ENCODE data around the gene RBM44.
"Not testable (repeated sequence)": the region's sequence is repeated elsewhere in the genome, so short reads cannot be mapped to it uniquely, and the experiment has no call there.

The RBM44 gene

GRCh38 chr2:237865623-237866041 lies 67.1 kb downstream of the RBM44 start:
- TF ChIP-seq, protein P1, sequence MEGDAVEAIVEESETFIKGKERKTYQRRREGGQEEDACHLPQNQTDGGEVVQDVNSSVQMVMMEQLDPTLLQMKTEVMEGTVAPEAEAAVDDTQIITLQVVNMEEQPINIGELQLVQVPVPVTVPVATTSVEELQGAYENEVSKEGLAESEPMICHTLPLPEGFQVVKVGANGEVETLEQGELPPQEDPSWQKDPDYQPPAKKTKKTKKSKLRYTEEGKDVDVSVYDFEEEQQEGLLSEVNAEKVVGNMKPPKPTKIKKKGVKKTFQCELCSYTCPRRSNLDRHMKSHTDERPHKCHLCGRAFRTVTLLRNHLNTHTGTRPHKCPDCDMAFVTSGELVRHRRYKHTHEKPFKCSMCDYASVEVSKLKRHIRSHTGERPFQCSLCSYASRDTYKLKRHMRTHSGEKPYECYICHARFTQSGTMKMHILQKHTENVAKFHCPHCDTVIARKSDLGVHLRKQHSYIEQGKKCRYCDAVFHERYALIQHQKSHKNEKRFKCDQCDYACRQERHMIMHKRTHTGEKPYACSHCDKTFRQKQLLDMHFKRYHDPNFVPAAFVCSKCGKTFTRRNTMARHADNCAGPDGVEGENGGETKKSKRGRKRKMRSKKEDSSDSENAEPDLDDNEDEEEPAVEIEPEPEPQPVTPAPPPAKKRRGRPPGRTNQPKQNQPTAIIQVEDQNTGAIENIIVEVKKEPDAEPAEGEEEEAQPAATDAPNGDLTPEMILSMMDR (IDR thresholded peaks at IDR 0.05; ENCODE audit: insufficient read depth, low read length): no peak
- TF ChIP-seq GABPA (IDR thresholded peaks at IDR 0.05; ENCODE audit: low read depth) (no peak), REST (IDR thresholded peaks at IDR 0.05; ENCODE audit: insufficient replicate concordance, low read depth) (no peak), POLR2AphosphoS5 (IDR thresholded peaks at IDR 0.05; ENCODE audit: low read depth) (no peak), SPI1 (IDR thresholded peaks at IDR 0.05; ENCODE audit: borderline replicate concordance, low read depth) (no peak)
- DNase-seq (ENCODE audit: low read depth in 1 of 2, low spot score in 1 of 2): no peak
- peaks cover 2% of the 10 kb centered on the region for H3K27me3 ChIP-seq (ENCODE audit: insufficient read depth, poor library complexity, severe bottlenecking)
- no peak overlapping the region for H3K27ac ChIP-seq (replicated peaks)
- H3K4me3 ChIP-seq (replicated peaks; ENCODE audit: insufficient read depth, low read length): no peak overlapping the region

- Histone ChIP-seq H3K27ac (replicated peaks) (no peak overlapping the region), H3K4me3 (replicated peaks; ENCODE audit: insufficient read depth, low read length) (no peak overlapping the region), H3K27me3 (ENCODE audit: insufficient read depth, poor library complexity, severe bottlenecking) (no peaks in the 10 kb centered on the region)
- TF ChIP-seq, protein P1 (IDR thresholded peaks at IDR 0.05; ENCODE audit: insufficient read depth, low read length): no peak
- TF ChIP-seq GABPA (IDR thresholded peaks at IDR 0.05; ENCODE audit: low read depth): no peak
- no peak for TF ChIP-seq SPI1 (IDR thresholded peaks at IDR 0.05; ENCODE audit: borderline replicate concordance, low read depth)
- TF ChIP-seq REST (IDR thresholded peaks at IDR 0.05; ENCODE audit: insufficient replicate concordance, low read depth): no peak
- TF ChIP-seq POLR2AphosphoS5 (IDR thresholded peaks at IDR 0.05; ENCODE audit: low read depth): no peak
- DNase-seq (ENCODE audit: low read depth in 1 of 2, low spot score in 1 of 2): no peak
Observed at GRCh38 chr2:237866101-237866621, 67.6 kb downstream of the RBM44 start.

DNA sequence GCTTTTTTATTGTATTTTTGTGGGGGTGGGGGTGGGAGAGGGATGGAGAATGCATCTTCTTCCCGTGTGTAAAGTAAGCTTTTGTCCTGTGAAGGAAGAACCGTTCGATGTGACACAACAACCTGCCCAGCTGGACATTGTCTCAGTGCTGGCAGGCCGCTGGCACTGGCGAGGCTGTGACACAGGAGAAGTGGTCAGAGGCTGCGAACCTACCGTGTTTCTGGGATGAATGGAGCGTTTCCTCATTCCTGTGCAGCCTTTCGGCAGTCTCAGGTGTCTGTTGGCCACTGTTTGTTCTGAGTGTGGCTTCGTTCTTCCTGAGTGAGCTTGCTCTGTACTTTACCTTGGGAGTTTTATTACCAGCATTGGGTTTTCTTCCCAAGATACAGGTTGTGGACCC lies 68.9 kb downstream of the RBM44 start:
- no peak for TF ChIP-seq GABPA (IDR thresholded peaks at IDR 0.05; ENCODE audit: low read depth)
- TF ChIP-seq POLR2AphosphoS5 (IDR thresholded peaks at IDR 0.05; ENCODE audit: low read depth): no peak
- no peak for TF ChIP-seq SPI1 (IDR thresholded peaks at IDR 0.05; ENCODE audit: borderline replicate concordance, low read depth)
- TF ChIP-seq REST (IDR thresholded peaks at IDR 0.05; ENCODE audit: insufficient replicate concordance, low read depth): no peak
- TF ChIP-seq, protein P1 (IDR thresholded peaks at IDR 0.05; ENCODE audit: insufficient read depth, low read length): no peak
- DNase-seq (ENCODE audit: low read depth in 1 of 2, low spot score in 1 of 2): no peak
- H3K27ac ChIP-seq (replicated peaks): no peak overlapping the region

DNA sequence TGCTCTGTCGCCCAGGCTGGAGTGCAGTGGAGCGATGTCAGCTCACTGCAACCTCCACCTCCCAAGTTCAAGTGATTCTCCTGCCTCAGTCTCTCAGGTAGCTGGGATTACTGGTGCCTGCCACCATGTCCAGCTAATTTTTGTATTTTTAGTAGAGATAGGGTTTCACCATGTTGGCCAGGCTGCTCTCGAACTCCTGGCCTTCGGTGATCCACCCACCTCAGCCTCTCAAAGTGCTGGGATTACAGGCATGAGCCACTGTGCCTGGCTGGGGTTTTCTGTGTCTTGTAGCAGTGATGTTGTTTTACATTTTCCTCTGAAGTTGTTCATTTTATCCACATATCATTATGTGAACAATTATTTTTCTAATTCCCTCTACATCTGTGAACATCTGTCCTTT lies 69.5 kb downstream of the RBM44 start:
- not testable (repeated sequence) for H3K4me3 ChIP-seq (replicated peaks; ENCODE audit: insufficient read depth, low read length); DNase-seq (ENCODE audit: low read depth in 1 of 2, low spot score in 1 of 2); H3K27me3 ChIP-seq (ENCODE audit: insufficient read depth, poor library complexity, severe bottlenecking); H3K27ac ChIP-seq (replicated peaks)

More for the DNA sequence above, 68.9 kb downstream of the RBM44 start:
- H3K27me3 ChIP-seq (ENCODE audit: insufficient read depth, poor library complexity, severe bottlenecking): no peaks in the 10 kb centered on the region
- no peak overlapping the region for H3K4me3 ChIP-seq (replicated peaks; ENCODE audit: insufficient read depth, low read length)
